Ecto neural progenitor cell (in vitro differentiated cells): ENCODE data around the gene MIB1.

Experiments
- DNase-seq: peaks from one replicate; pipeline ENCODE4 v3.0.0-alpha.2; 2018; ENCODE audit warnings: low spot score

MIB1 gene

GRCh38 chr18:21894619-21895367 lies 154.2 kb downstream of the MIB1 start:
- DNase-seq = no peak

GRCh38 chr18:21896732-21897336 lies 156.2 kb downstream of the MIB1 start:
- DNase-seq = no peak

GRCh38 chr18:21897811-21898210 lies 157.2 kb downstream of the MIB1 start:
- DNase-seq = peak; percentile 61

GRCh38 chr18:21900605-21901352 lies 160.2 kb downstream of the MIB1 start:
- no peak for DNase-seq

- DNase-seq = no peak
These were observed 160.9 kb downstream of the MIB1 start for GRCh38 chr18:21901423-21901945.

GRCh38 chr18:21903709-21904108 lies 163.1 kb downstream of the MIB1 start:
- DNase-seq = no peak

GRCh38 chr18:21904856-21905255 lies 164.3 kb downstream of the MIB1 start:
- no peak for DNase-seq

- no peak for DNase-seq
These were observed 166.9 kb downstream of the MIB1 start for GRCh38 chr18:21907451-21907850.

GRCh38 chr18:21908711-21909110 lies 168.1 kb downstream of the MIB1 start:
- DNase-seq = no peak

- no peak for DNase-seq
These were observed 170.3 kb downstream of the MIB1 start for GRCh38 chr18:21910906-21911305.

GRCh38 chr18:21911551-21911950 lies 171.0 kb downstream of the MIB1 start:
- no peak for DNase-seq

- DNase-seq = peak; percentile 57
These were observed 172.0 kb downstream of the MIB1 start for GRCh38 chr18:21912339-21913239.

GRCh38 chr18:21914739-21915319 lies 174.2 kb downstream of the MIB1 start:
- DNase-seq = peak; percentile 61

GRCh38 chr18:21915546-21915945 lies 175.0 kb downstream of the MIB1 start:
- DNase-seq = no peak

- no peak for DNase-seq
These were observed 176.0 kb downstream of the MIB1 start for GRCh38 chr18:21916594-21916993.

GRCh38 chr18:21918693-21919092 lies 178.1 kb downstream of the MIB1 start:
- DNase-seq = no peak
